Right lobe of liver (tissue), 6 donors: ENCODE data around the gene SPI1. TPM values are rescaled to one million over a fixed set of nuclear protein-coding genes. Genes with fewer than 3 reads are reported as not detected.
A peak's percentile ranks its signal among the peaks of the same experiment; 100 is the strongest.

ENCODE experiments used
- ATAC-seq, 4 donors: fragments of 200-7000 bp; cut with Tn5 transposase; one replicate each; pipeline ENCODE4 v1.9.1; 2020; ENCODE audit warnings: mild to moderate bottlenecking in 4 of 4, moderate library complexity in 4 of 4
- DNase-seq, 3 donors: peaks; one replicate each; pipeline ENCODE4 v3.0.0-alpha.2; 2020
- H3K27ac ChIP-seq, 3 donors: fragments of 200-600 bp; one replicate each; pipeline ENCODE4 v1.8.0; 2022
- H3K27me3 ChIP-seq, 2 donors: fragments of 200-600 bp; one replicate each; pipeline ENCODE4 v1.8.0; 2022
- H3K36me3 ChIP-seq, 4 donors: fragments of 200-600 bp; sonication (generic) in 1 of 4; one replicate each; pipeline versions ENCODE4 v1.5.1 to v1.8.0; 2017 to 2022; ENCODE audit warnings: control low read depth in 1 of 4
- H3K4me1 ChIP-seq, 4 donors: fragments of 200-600 bp; sonication (generic) in 1 of 4; one replicate each; pipeline versions ENCODE4 v1.5.1 to v1.8.0; 2017 to 2022; ENCODE audit warnings: control low read depth in 1 of 4
- H3K4me3 ChIP-seq, 3 donors: fragments of 200-600 bp; one replicate each; pipeline ENCODE4 v1.8.0; 2022
- H3K9me3 ChIP-seq, 4 donors: fragments of 200-600 bp; sonication (generic) in 1 of 4; one replicate each; pipeline versions ENCODE4 v1.5.1 to v1.8.0; 2017 to 2022; ENCODE audit warnings: control low read depth in 1 of 4
- POLR2A ChIP-seq: fragments of 450-650 bp; IDR thresholded peaks from one replicate; pipeline ENCODE4 v1.6.1; 2017; ENCODE audit warnings: antibody characterized with exemption, mild to moderate bottlenecking
- WGBS: methylation state at CpG from one replicate; pipeline ENCODE4 v1.1.6; 2018; ENCODE audit warnings: low coverage, low lambda C conversion rate; ENCODE audit not compliant: insufficient coverage; ENCODE audit errors: missing lambda C conversion rate; 5-methylcytosine and 5-hydroxymethylcytosine counted together
- intact Hi-C, 2 donors: fragments of 100-400 bp; cut with DNase I; formaldehyde crosslinking; loops; one replicate each; pipeline versions ENCODE4 v1.11.2 to v1.14.1; 2022
- total RNA-seq, 6 experiments: library from RNA; depleted of rRNA in 2 of 6; stranded (reverse); fragments of >200 nt in 2 of 6; fragmentation: NEBNext Ultra II Directional in 3 of 6; extraction: Animal tissue kit (Norgen Biotek cat#: 25700) in 3 of 6; gene quantifications; one replicate each; pipeline versions ENCODE4 v1.1.0 to v1.2.4, GENCODE V29; 2016 to 2023
- TF ChIP-seq, protein P1 (sequence below), 4 donors: fragments of 200-600 bp in 3 of 4; fragments of 450-650 bp in 1 of 4; IDR thresholded peaks; one replicate each; pipeline versions ENCODE4 v1.5.1 to v1.8.0; 2016 to 2022; ENCODE audit warnings: antibody characterized with exemption in 4 of 4, mild to moderate bottlenecking in 2 of 4
- donor health status: DM: no; HTN: yes; CAD: no.
- donor health status: DM: no; HTN: no; CAD: no.
- donor health status: DM: no; HTN: no; CAD: no.
- donor health status: DM: no; HTN: yes; CAD: no.
- donor health status: DM: no; HTN: yes; CAD: no.

Gene SPI1
- total RNA-seq, 6 experiments from 2014 or later = 7.5 to 29.1 (median 10.1) TPM

DNA sequence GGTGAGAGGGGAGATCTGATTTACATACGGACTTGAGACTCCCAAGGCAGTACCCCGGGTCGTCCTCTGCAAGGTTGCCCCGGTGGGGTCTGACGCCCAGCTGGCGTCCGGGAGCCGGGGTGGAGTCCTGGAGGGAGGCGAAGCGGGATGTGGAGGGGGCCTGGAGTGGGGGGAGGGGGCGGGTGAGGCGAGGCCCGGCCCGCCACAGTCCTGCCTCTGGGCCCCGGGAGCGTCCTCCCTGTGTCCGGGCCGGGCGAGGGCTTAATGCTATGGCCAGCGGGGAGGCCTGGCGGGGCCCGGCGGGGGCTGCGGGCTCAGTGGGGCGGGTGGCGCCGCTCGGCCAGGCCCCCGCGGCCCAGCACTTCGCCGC, 23.4 kb downstream of the SPI1 start:
- no peak for TF ChIP-seq POLR2A
- TF ChIP-seq, protein P1, sequence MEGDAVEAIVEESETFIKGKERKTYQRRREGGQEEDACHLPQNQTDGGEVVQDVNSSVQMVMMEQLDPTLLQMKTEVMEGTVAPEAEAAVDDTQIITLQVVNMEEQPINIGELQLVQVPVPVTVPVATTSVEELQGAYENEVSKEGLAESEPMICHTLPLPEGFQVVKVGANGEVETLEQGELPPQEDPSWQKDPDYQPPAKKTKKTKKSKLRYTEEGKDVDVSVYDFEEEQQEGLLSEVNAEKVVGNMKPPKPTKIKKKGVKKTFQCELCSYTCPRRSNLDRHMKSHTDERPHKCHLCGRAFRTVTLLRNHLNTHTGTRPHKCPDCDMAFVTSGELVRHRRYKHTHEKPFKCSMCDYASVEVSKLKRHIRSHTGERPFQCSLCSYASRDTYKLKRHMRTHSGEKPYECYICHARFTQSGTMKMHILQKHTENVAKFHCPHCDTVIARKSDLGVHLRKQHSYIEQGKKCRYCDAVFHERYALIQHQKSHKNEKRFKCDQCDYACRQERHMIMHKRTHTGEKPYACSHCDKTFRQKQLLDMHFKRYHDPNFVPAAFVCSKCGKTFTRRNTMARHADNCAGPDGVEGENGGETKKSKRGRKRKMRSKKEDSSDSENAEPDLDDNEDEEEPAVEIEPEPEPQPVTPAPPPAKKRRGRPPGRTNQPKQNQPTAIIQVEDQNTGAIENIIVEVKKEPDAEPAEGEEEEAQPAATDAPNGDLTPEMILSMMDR (IDR thresholded peaks at IDR 0.05) = no peak
- H3K4me3 ChIP-seq = peak overlapping the region; percentile 27 to 59 (median 52)
- intact Hi-C loops = loop anchor here (5.0 to 10.0 kb wide), 2 partner anchors 90 to 173 kb away; no protein-coding TSS in a partner anchor
- WGBS = 28% methylated on average over 3 of the region's 32 CpGs
- H3K4me1 ChIP-seq = no peaks in the 10 kb centered on the region
- no peaks in the 10 kb centered on the region for H3K9me3 ChIP-seq
- ATAC-seq = peak in 1 of 4 donors; percentile 57
- no peaks in the 10 kb centered on the region for H3K36me3 ChIP-seq
- peak overlapping the region; percentile 14 to 59 (median 42) for H3K27ac ChIP-seq
- no peaks in the 10 kb centered on the region for H3K27me3 ChIP-seq
- peak in 1 of 3 donors; percentile 58 for DNase-seq

DNA sequence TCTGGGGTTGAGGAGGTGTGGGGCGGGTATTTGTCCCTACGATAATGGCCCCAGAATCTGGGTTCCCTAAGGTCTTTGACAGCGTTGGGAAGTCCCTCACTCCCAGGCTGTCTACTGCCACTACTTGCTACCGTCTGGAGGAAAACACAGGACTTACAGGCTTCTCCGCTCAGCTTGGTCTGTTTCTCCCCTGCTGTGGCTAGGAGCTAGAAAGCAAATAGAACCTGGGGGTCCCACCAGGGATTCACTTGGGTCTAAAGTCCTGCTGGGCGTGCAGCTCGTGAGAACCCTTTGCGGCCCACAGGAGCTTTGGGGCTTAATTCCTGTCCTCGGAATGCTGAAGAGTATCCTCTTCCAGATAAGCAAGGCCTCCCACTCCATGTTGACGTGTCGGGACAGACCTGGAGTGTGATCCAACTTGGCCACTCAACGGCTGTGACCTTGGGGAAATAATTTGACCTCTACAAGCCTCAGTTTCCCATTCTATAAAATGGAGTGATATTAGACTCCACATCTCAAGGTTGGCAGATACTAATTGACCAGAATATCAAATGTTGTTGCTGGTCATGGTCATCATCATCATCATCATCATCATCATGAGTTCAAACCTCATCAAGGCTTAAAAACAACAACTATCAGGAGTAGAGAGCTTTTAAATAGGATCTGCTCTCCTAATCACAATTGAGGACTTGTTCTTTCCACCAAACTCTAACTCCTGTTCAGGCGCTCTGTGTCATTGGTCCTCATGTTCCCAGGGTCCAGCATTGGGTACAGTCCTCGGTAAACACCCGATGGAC, 24.2 kb downstream of the SPI1 start:
- 82% methylated on average over 5 of the region's 15 CpGs for WGBS
- ATAC-seq = no peak
- no peaks in the 10 kb centered on the region for H3K4me1 ChIP-seq
- no peak overlapping the region for H3K4me3 ChIP-seq
- intact Hi-C loops = loop anchor here (5.0 to 10.0 kb wide), 2 partner anchors 89 to 172 kb away; no protein-coding TSS in a partner anchor
- peak in 1 of 3 donors; percentile 8 for DNase-seq
- no peak for TF ChIP-seq POLR2A
- TF ChIP-seq, protein P1 (IDR thresholded peaks at IDR 0.05) = no peak
- no peaks in the 10 kb centered on the region for H3K36me3 ChIP-seq
- no peak overlapping the region for H3K27ac ChIP-seq
- H3K9me3 ChIP-seq = no peaks in the 10 kb centered on the region
- no peaks in the 10 kb centered on the region for H3K27me3 ChIP-seq

DNA sequence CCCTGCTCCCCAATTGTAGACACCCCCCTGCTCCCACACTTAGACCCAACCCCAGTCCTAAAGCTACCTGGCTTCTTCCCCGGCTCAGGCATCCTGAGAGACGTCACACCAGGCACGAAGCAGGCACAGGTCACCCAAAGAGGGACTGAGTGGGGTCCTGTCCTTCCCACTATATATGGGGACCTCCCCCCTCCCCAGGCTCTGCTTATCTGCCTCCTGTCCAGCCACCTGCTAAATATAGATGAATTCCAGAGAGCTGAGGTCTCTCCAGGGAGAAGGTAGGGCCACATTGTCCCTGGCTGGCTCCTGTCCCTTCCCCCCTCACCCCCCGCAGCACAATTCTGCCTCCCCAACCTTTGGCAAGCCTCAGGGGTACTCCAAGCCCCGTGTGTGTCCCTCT, 25.8 kb downstream of the SPI1 start, which contains the start of gene MYBPC3:
MYBPC3 (minus strand) TSS at position 147 of the 400 bp plus-strand sequence; CDS start at position 92, 55 bp downstream.
- Histone ChIP-seq H3K9me3 (no peaks in the 10 kb centered on the region), H3K27ac (no peak within 1 kb of the TSS), H3K27me3 (no peaks in the 10 kb centered on the region), H3K36me3 (no peaks in the 10 kb centered on the region), H3K4me3 (no peak within 1 kb of the TSS), H3K4me1 (no peaks in the 10 kb centered on the region)
- TF ChIP-seq, protein P1 (IDR thresholded peaks at IDR 0.05) = no peak
- no peak for TF ChIP-seq POLR2A
- ATAC-seq (no peak), DNase-seq (no peak)
- intact Hi-C loops = loop anchor here (5.0 to 10.0 kb wide), 2 partner anchors 88 to 170 kb away; no protein-coding TSS in a partner anchor
- WGBS = 25% methylated on average over 1 of the region's 5 CpGs

DNA sequence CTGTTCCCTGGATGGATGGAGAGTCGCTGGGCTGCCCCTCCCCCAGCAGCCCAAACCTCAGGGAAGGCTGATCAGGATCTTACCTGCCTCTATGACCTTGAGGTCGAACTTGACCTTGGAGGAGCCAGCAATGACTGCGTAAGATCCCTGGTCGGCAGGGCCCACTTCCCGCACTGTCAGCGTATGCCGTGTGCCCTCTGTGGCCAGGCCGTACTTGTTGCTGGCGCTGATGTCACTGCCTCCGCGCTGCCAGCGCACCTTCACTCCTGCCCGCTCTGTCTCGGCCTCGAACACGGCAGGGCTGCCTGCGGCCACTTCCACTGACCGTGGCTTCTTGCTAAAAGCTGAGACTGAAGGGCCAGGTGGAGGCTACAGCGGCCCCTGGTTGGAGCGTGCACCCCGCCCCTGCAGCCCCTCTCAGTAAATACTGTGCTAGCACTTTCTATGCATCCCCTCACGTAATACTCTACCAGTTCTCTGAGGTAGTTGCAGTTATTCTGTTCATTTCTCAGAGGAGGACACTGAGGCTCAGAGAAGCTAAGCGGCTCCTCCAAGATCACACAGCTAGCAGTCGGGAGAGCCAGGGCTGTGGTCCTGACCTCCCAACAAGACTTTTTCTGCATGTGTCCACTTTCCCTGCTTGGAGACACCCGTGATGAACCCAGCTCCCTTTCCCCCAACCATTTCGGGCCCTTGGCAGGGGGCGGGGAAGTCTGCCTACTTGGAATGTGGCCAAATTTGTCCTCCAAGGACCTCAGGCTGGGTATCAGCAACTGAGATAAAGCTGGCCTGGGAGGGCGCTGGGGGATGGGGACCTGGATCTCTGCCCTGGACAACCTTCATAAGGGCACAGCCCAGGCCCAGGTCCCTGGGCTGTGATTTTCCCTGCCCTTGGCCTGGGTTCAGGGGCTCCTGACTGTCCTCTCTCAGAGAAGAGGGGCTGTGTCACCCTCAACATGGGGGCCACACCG, 26.9 kb downstream of the SPI1 start:
- Histone ChIP-seq H3K27me3 (no peaks in the 10 kb centered on the region), H3K9me3 (no peaks in the 10 kb centered on the region), H3K27ac (no peak overlapping the region), H3K4me1 (no peaks in the 10 kb centered on the region), H3K4me3 (no peak overlapping the region), H3K36me3 (no peaks in the 10 kb centered on the region)
- peak in 1 of 3 donors; percentile 47 for DNase-seq
- 64% methylated on average over 8 of the region's 29 CpGs for WGBS
- TF ChIP-seq, protein P1 (IDR thresholded peaks at IDR 0.05) = no peak
- TF ChIP-seq POLR2A = no peak
- no peak for ATAC-seq
- intact Hi-C loops = loop anchor here (5.0 to 10.0 kb wide), 2 partner anchors 87 to 169 kb away; no protein-coding TSS in a partner anchor
